Activated T-helper 17 cell treated with anti-CD3 and anti-CD28 coated beads, Interleukin-2, amount 50 U/mL, for 72 hours (primary cell): ENCODE measurements around the gene OBSCN. TPM values are rescaled to one million over a fixed set of nuclear protein-coding genes. Genes with fewer than 3 reads are reported as not detected.

Experiments used
- ATAC-seq: fragments of 150-1000 bp; cut with Tn5 transposase; replicated peaks from 2 replicates; pipeline ENCODE4 v1.10.0; 2021; ENCODE audit warnings: mild to moderate bottlenecking, moderate library complexity
- H3K27ac Mint-ChIP-seq: one replicate; pipeline ENCODE4 v1.8.0; 2022; ENCODE audit warnings: mixed read lengths
- H3K27me3 Mint-ChIP-seq: one replicate; pipeline ENCODE4 v1.8.0; 2022; ENCODE audit warnings: mixed read lengths
- H3K36me3 Mint-ChIP-seq: one replicate; pipeline ENCODE4 v1.8.0; 2022; ENCODE audit warnings: low read depth, mild to moderate bottlenecking, mixed read lengths
- H3K4me1 Mint-ChIP-seq: one replicate; pipeline ENCODE4 v1.8.0; 2022; ENCODE audit warnings: mixed read lengths
- H3K4me3 Mint-ChIP-seq: one replicate; pipeline ENCODE4 v1.8.0; 2022; ENCODE audit warnings: mild to moderate bottlenecking, mixed read lengths
- H3K9me3 Mint-ChIP-seq: one replicate; pipeline ENCODE4 v1.8.0; 2022; ENCODE audit warnings: mixed read lengths
- total RNA-seq, 2 donors: library from RNA; stranded (reverse); gene quantifications; one replicate each; pipeline ENCODE4 v1.2.3, GENCODE V29; 2022

OBSCN gene
- total RNA-seq, 2 donors from 2014 or later, result 10.8 to 60.0 TPM

DNA sequence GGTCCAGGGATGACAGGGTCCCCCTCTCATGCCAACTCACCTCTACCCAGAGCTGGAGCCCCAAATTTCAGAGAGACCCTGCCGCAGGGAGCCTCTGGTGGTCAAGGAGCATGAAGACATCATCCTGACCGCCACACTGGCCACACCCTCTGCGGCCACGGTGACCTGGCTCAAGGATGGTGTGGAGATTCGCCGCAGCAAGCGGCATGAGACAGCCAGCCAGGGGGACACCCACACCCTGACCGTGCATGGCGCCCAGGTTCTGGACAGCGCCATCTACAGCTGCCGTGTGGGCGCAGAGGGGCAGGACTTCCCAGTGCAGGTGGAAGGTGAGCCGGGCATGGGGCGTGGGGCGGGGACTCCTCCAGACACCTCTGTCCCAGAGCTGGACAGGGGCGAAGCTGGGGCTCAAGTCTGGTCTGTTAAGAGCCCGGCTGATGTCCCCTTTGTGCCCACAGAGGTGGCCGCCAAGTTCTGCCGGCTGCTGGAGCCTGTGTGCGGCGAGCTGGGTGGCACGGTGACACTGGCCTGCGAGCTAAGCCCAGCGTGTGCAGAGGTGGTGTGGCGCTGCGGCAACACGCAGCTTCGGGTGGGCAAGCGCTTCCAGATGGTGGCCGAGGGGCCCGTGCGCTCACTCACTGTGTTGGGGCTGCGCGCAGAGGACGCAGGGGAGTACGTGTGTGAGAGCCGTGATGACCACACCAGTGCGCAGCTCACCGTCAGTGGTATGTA is 66.0 kb downstream of the OBSCN start:
- H3K36me3 Mint-ChIP-seq, result no peaks in the 10 kb centered on the region
- no peak for ATAC-seq
- no peaks in the 10 kb centered on the region for H3K4me1 Mint-ChIP-seq
- no peaks in the 10 kb centered on the region for H3K9me3 Mint-ChIP-seq
- H3K27ac Mint-ChIP-seq, result no peak overlapping the region
- no peaks in the 10 kb centered on the region for H3K27me3 Mint-ChIP-seq
- peak overlapping the region; percentile 83 for H3K4me3 Mint-ChIP-seq

DNA sequence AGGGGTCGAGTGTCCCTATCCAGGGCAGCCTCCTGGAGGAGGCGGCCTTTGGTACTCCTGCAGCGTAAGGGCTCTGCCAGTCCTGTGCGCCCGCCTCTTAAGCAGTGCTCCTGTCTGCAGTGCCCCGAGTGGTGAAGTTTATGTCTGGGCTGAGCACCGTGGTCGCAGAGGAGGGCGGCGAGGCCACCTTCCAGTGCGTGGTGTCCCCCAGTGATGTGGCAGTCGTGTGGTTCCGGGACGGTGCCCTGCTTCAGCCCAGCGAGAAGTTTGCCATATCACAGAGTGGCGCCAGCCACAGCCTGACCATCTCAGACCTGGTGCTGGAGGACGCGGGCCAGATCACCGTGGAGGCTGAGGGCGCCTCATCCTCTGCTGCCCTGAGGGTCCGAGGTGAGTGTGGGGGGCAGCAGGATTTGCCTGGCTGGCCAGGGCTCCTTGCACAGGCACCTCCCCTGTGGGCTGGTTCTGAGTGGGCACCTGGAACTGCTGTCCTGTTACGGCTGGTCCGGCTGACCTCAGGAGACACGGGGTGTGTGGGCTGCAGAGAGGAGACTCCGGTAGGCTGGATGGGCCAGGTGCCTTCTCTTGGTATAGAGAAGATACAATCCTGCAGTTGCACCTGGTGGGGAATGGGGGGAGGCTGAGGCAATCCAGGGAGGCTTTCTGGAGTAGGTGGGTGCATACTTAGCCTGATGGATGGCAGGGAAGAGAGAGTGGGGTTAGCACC is 66.8 kb downstream of the OBSCN start:
- Mint-ChIP-seq H3K27ac (peak overlapping the region; percentile 72), H3K4me3 (peak overlapping the region; percentile 83), H3K4me1 (no peaks in the 10 kb centered on the region), H3K27me3 (no peaks in the 10 kb centered on the region), H3K9me3 (no peaks in the 10 kb centered on the region), H3K36me3 (no peaks in the 10 kb centered on the region)
- ATAC-seq, result no peak

DNA sequence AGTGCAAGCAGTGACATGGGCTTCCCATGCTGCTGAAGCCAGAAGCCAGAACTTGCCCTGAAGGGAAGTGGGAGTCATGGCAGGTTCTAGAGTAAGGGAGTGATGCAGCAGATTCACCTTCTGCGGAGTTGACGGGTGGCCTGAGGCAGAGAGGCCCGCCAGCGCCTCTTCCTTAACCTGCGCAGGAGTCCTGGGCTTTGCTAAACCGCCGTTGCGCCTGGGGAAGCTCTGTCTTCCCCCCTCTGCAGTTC is 67.3 kb downstream of the OBSCN start:
- Mint-ChIP-seq H3K4me3 (peak overlapping the region; percentile 83), H3K4me1 (no peaks in the 10 kb centered on the region), H3K27ac (peak overlapping the region; percentile 72), H3K9me3 (no peaks in the 10 kb centered on the region), H3K27me3 (no peaks in the 10 kb centered on the region), H3K36me3 (no peaks in the 10 kb centered on the region)
- ATAC-seq, result peak; percentile 3

DNA sequence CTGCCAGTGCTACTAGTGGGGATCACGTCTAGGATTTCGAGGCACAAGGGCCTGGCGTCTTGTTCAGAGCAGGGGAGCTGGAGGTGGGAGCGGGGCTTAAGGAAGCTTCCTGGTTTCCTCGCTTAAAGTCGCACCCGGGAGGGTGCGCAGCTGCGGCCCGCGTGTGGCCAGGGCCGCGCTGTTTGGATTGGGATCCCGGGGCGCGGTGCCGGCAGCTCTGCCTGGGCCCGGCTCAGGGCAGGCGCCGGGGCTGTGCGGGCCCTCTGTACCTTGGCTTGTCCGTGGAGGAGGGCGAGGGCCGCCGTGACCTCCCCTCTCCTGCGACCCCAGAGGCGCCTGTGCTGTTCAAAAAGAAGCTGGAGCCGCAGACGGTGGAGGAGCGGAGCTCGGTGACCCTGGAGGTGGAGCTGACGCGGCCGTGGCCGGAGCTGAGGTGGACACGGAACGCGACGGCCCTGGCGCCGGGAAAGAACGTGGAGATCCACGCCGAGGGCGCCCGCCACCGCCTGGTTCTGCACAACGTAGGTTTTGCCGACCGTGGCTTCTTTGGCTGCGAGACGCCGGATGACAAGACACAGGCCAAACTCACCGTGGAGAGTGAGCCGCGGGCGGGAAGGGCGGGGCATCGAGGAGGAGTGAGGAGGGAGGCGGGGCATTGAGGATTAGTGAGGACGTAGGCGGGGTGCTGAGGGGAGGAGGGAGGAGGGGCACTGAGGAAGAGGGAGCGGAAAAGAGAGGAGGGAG is 67.8 kb downstream of the OBSCN start:
- ATAC-seq, result peak; percentile 94
- H3K4me1 Mint-ChIP-seq, result no peaks in the 10 kb centered on the region
- H3K27me3 Mint-ChIP-seq, result no peaks in the 10 kb centered on the region
- peak overlapping the region; percentile 83 for H3K4me3 Mint-ChIP-seq
- H3K36me3 Mint-ChIP-seq, result no peaks in the 10 kb centered on the region
- H3K27ac Mint-ChIP-seq, result peak overlapping the region; percentile 72
- H3K9me3 Mint-ChIP-seq, result no peaks in the 10 kb centered on the region

DNA sequence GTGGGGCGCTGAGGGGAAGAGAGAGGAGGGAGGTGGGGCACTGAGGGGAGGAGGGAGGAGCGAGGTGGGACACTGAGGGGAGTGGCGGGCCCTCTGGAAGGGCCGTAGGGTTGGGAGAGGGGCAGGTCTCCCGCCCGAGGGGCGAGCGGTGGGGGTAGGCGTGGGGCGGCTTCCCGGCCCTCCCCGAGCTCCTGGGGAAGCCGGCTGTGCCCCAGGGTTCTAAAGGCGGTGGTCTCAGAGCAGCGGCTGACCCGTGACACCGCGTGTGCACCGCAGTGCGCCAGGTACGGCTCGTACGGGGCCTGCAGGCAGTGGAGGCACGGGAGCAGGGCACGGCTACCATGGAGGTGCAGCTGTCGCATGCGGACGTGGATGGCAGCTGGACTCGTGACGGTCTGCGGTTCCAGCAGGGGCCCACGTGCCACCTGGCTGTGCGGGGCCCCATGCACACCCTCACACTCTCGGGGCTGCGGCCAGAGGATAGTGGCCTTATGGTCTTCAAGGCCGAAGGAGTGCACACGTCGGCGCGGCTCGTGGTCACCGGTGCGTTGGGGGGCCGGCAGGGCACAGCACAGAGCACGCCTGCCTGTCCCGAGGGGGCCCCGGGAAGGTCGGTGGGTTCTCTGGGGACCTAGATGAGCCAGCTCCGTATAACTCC is 68.5 kb downstream of the OBSCN start:
- H3K27ac Mint-ChIP-seq, result no peak overlapping the region
- no peaks in the 10 kb centered on the region for H3K36me3 Mint-ChIP-seq
- H3K4me3 Mint-ChIP-seq, result peak overlapping the region; percentile 83
- H3K27me3 Mint-ChIP-seq, result no peaks in the 10 kb centered on the region
- H3K4me1 Mint-ChIP-seq, result no peaks in the 10 kb centered on the region
- peak; percentile 18 for ATAC-seq
- H3K9me3 Mint-ChIP-seq, result no peaks in the 10 kb centered on the region

DNA sequence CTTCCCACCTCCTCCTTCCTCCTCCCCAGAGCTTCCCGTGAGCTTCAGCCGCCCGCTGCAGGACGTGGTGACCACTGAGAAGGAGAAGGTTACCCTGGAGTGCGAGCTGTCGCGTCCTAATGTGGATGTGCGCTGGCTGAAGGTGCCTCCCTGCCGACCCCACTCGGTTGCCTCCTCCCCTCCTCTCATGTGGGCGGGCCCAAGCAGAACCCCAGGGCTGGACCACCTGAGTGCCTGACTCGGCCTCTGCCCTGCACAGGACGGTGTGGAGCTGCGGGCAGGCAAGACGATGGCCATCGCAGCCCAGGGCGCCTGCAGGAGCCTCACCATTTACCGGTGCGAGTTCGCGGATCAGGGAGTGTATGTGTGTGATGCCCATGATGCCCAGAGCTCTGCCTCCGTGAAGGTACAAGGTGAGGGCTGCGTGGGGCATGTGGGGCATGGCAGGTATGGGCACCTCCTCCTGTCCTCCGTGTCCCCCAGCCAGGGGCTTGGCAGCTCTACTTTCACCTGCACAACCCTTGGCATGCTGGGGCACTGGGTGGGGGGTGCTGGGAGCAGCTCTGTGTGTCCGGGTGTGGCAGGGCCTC is 69.2 kb downstream of the OBSCN start:
- no peak for ATAC-seq
- no peaks in the 10 kb centered on the region for H3K9me3 Mint-ChIP-seq
- no peaks in the 10 kb centered on the region for H3K4me1 Mint-ChIP-seq
- no peaks in the 10 kb centered on the region for H3K36me3 Mint-ChIP-seq
- H3K27me3 Mint-ChIP-seq, result no peaks in the 10 kb centered on the region
- no peak overlapping the region for H3K27ac Mint-ChIP-seq
- peak overlapping the region; percentile 83 for H3K4me3 Mint-ChIP-seq

DNA sequence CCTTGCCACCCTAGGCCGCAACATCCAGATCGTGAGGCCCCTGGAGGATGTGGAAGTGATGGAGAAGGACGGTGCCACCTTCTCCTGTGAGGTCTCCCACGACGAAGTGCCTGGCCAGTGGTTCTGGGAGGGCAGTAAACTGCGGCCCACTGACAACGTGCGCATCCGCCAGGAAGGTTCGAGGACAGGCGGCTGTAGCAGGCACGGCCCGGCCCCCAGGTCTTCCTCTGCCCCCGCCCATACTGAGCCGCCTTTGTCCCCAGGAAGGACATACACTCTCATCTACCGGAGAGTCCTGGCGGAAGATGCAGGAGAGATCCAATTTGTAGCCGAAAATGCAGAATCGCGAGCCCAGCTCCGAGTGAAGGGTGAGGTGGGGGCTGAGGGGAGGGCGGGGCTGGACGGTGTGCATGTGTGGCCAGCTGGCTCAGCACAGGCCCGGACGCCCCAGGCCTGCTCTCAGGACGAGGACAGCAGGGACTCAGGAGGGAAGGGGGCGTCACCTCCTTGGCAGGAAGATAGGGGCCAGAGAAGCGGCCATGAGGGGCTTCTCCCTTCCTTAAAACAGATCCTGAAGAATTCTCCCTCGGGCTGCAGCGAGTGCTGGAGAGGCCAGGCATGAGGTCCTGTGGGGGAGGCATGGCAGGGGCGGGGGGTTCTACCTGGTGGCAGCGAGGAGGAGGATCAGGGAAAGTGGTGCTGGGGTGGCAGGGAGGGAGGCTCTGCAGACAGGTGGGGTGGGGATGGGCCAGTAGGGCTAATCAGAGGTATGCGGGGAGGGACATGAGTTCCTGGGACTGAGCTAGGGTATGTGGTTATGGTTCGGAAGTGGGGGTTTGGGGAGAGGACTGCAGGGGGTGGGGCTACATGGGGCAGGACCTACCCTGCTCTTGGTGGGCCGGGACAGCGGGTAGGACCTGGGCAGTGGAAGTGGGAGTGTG is 69.9 kb downstream of the OBSCN start:
- H3K4me3 Mint-ChIP-seq, result no peak overlapping the region
- H3K9me3 Mint-ChIP-seq, result no peaks in the 10 kb centered on the region
- no peaks in the 10 kb centered on the region for H3K4me1 Mint-ChIP-seq
- H3K27me3 Mint-ChIP-seq, result no peaks in the 10 kb centered on the region
- no peak overlapping the region for H3K27ac Mint-ChIP-seq
- ATAC-seq, result no peak
- H3K36me3 Mint-ChIP-seq, result no peaks in the 10 kb centered on the region

DNA sequence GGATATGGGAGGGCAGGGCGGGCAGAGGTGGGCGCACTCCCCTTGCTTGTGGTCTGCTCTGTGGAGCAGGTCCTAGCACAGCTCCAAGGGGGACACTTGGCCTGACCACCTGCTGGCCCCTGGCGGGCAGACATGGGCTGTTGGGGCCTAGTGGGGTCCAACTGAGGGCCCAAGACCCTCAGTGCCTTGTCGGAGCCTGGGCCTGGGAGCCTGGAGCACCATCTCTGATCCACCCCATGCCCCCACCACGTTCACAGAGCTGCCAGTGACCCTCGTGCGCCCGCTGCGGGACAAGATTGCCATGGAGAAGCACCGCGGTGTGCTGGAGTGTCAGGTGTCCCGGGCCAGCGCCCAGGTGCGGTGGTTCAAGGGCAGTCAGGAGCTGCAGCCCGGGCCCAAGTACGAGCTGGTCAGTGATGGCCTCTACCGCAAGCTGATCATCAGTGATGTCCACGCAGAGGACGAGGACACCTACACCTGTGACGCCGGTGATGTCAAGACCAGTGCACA is 70.6 kb downstream of the OBSCN start:
- Mint-ChIP-seq H3K27me3 (no peaks in the 10 kb centered on the region), H3K27ac (no peak overlapping the region), H3K4me3 (no peak overlapping the region), H3K4me1 (no peaks in the 10 kb centered on the region), H3K9me3 (no peaks in the 10 kb centered on the region), H3K36me3 (no peaks in the 10 kb centered on the region)
- no peak for ATAC-seq

DNA sequence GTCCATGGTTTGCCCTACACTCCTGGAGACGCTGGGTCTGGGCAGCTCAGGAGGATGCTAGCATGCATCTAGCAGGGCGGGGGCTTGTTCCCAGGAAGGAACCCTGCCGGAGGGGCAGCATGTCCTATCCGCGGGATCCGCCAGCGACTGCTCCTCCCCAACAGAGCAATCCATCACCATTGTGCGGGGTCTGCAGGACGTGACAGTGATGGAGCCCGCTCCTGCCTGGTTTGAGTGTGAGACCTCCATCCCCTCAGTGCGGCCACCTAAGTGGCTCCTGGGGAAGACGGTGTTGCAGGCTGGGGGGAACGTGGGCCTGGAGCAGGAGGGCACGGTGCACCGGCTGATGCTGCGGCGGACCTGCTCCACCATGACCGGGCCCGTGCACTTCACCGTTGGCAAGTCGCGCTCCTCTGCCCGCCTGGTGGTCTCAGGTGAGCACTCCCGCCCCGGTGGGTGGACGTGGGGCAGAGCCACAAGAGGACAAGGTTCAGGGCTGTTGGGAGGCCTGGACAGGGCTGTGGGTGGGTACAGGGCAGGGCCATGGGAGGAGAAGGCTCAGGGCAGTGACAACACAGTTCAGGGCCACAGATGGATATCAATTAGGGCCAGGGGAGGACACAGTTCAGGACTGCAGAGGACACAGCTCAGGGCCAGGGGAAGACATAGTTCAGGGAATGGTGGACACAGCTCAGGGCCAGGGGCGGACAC is 71.3 kb downstream of the OBSCN start:
- H3K9me3 Mint-ChIP-seq, result no peaks in the 10 kb centered on the region
- no peak for ATAC-seq
- H3K36me3 Mint-ChIP-seq, result no peaks in the 10 kb centered on the region

DNA sequence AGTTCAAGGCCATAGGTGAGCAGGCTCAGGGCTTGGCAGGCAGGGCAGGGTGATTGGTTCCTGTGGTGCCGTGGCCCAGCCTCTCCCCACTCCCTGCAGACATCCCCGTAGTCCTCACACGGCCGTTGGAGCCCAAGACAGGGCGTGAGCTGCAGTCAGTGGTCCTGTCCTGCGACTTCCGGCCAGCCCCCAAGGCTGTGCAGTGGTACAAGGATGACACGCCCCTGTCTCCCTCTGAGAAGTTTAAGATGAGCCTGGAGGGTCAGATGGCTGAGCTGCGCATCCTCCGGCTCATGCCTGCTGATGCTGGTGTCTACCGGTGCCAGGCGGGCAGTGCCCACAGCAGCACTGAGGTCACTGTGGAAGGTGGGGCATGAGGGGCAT is 71.9 kb downstream of the OBSCN start:
- Mint-ChIP-seq H3K4me1 (no peaks in the 10 kb centered on the region), H3K4me3 (no peak overlapping the region), H3K27me3 (no peaks in the 10 kb centered on the region), H3K36me3 (no peaks in the 10 kb centered on the region), H3K9me3 (no peaks in the 10 kb centered on the region), H3K27ac (no peak overlapping the region)
- ATAC-seq, result no peak

More for the DNA sequence above, 71.3 kb downstream of the OBSCN start:
- Mint-ChIP-seq H3K27ac (no peak overlapping the region), H3K4me1 (no peaks in the 10 kb centered on the region), H3K4me3 (no peak overlapping the region), H3K27me3 (no peaks in the 10 kb centered on the region)

DNA sequence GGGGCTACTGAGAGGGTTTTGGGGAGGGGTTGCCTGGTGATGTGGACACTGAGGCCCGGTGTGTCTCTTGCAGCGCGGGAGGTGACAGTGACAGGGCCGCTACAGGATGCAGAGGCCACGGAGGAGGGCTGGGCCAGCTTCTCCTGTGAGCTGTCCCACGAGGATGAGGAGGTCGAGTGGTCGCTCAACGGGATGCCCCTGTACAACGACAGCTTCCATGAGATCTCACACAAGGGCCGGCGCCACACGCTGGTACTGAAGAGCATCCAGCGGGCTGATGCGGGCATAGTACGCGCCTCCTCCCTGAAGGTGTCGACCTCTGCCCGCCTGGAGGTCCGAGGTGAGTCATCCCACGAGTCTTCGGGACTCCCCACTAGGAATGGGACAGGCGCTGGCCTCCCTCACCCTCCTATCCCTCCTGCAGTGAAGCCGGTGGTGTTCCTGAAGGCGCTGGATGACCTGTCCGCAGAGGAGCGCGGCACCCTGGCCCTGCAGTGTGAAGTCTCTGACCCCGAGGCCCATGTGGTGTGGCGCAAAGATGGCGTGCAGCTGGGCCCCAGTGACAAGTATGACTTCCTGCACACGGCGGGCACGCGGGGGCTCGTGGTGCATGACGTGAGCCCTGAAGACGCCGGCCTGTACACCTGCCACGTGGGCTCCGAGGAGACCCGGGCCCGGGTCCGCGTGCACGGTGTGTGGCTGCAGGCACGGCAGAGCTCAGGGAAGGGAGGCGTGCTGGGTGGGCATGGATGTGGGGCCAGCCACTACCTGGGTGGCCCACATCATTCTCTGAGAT is 72.5 kb downstream of the OBSCN start:
- H3K4me3 Mint-ChIP-seq, result no peak overlapping the region
- ATAC-seq, result no peak
- H3K9me3 Mint-ChIP-seq, result no peaks in the 10 kb centered on the region
- no peaks in the 10 kb centered on the region for H3K27me3 Mint-ChIP-seq
- peaks cover 2% of the 10 kb centered on the region for H3K36me3 Mint-ChIP-seq
- H3K4me1 Mint-ChIP-seq, result no peaks in the 10 kb centered on the region
- no peak overlapping the region for H3K27ac Mint-ChIP-seq

DNA sequence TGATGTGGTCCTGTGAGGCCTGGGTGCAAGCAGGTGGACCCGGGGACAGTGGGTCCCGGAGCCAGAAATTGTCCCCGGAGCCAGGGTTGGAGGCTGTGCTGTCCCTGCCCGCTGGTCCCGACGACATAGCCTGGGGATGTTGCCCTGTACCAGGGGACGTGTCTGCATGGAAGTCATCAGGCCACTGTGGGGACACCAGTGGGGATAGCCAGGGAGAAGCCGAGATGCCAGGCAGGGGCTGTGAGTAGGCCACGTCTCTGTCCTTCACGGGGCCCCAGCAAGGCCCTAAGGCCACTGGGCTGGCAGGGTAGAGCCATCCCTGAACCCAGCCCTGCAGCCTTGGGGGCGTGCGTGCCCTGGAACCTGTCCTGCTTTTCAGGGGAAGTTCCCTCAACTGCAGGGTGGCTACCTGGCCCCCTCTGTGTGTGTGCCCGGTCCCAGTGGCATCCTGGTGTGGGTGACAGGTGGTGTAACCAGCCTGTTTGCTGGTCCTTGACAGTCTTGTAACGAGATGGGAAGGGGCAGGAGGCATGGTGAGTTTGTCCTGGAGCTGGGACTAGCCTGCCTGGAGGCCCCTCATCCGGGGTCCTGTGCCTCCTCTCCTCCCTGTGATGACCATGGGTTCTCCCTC is 73.2 kb downstream of the OBSCN start:
- Mint-ChIP-seq H3K27ac (no peak overlapping the region), H3K4me3 (no peak overlapping the region), H3K36me3 (peaks cover 6% of the 10 kb centered on the region), H3K9me3 (no peaks in the 10 kb centered on the region), H3K27me3 (no peaks in the 10 kb centered on the region), H3K4me1 (no peaks in the 10 kb centered on the region)
- ATAC-seq, result no peak
